NT2/D1 (cell line): ENCODE measurements around the gene MAST4.

Source experiments
- SUZ12 ChIP-seq: IDR thresholded peaks from 2 replicates; pipeline ENCODE4 v1.6.1; 2011; ENCODE audit not compliant: insufficient read length, insufficient read depth; ENCODE audit errors: extremely low read depth
- YY1 ChIP-seq: IDR thresholded peaks from 2 replicates; pipeline ENCODE4 v1.6.1; 2011; ENCODE audit not compliant: insufficient read length, insufficient read depth
- ZNF274 ChIP-seq: IDR thresholded peaks from 2 replicates; pipeline ENCODE4 v1.6.1; 2011; ENCODE audit warnings: mild to moderate bottlenecking, low read depth, low read length

DNA sequence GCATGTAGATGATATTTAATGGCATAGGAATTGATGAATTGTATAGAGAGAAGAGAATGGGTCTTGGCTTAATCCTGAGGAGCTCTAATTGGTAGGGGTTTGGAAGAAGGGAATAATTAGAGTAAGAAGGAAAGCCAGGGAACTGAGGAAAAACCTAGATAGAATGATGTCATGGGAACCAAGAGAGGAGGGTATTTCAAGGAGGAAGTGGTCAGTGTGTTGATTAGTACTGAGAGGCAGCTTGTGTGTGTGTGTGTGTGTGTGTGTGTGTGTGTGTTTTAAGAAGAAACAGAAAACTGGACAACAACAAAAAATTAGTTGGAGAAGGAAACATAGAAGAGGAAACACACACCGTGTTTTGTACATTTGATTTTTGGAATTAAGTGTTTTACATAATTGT lies 42.8 kb downstream of the MAST4 start:
- TF ChIP-seq YY1 (no peak), SUZ12 (no peak), ZNF274 (no peak)
